AG09319 (cell line): ENCODE data around the gene SLC43A3.
"Not testable (repeated sequence)": the region's sequence is repeated elsewhere in the genome, so short reads cannot be mapped to it uniquely, and the experiment has no call there.

Source experiments
- DNase-seq: peaks from one replicate; pipeline ENCODE4 v3.0.0-alpha.2; 2010; ENCODE audit warnings: low read depth; ENCODE audit errors: extremely low read depth
- CTCF ChIP-seq: IDR thresholded peaks from 2 replicates; pipeline ENCODE4 v1.5.1; 2011; ENCODE audit warnings: low read depth, mild to moderate bottlenecking, inconsistent platforms, low read length, moderate library complexity

Gene SLC43A3

GRCh38 chr11:57458410-57459163, 31.7 kb upstream of the SLC43A3 start:
- TF ChIP-seq CTCF = peak; percentile 70
- no peak for DNase-seq

GRCh38 chr11:57458060-57458409, 31.1 kb upstream of the SLC43A3 start:
- no peak for TF ChIP-seq CTCF
- DNase-seq = no peak

GRCh38 chr11:57457643-57458023, 30.7 kb upstream of the SLC43A3 start:
- no peak for DNase-seq
- no peak for TF ChIP-seq CTCF

- peak; percentile 60 for DNase-seq
Measured at GRCh38 chr11:57456960-57457642, 30.2 kb upstream of the SLC43A3 start.

GRCh38 chr11:57453543-57454177, 26.7 kb upstream of the SLC43A3 start:
- DNase-seq = no peak
- TF ChIP-seq CTCF = no peak

More at GRCh38 chr11:57456960-57457642, 30.2 kb upstream of the SLC43A3 start:
- peak; percentile 100 for TF ChIP-seq CTCF

GRCh38 chr11:57446055-57446454, 19.1 kb upstream of the SLC43A3 start:
- no peak for DNase-seq
- TF ChIP-seq CTCF = no peak

GRCh38 chr11:57445122-57445394, 18.1 kb upstream of the SLC43A3 start:
- DNase-seq = not testable (repeated sequence)
